GM10248 (cell line): ENCODE data around the gene DOK5.
"Not testable (repeated sequence)": the region's sequence is repeated elsewhere in the genome, so short reads cannot be mapped to it uniquely, and the experiment has no call there.

Experiments
- CTCF ChIA-PET: fragments of 300-600 bp; sonication (Branson Sonifier 250); formaldehyde crosslinking; extraction: SDS; loops from one replicate; lab custom pipeline; 2021; ENCODE audit warnings: antibody characterized with exemption; lab: Yijun Ruan, JAX
- POLR2A ChIA-PET: fragments of 350-650 bp; sonication (Branson Sonifier 250); formaldehyde crosslinking; extraction: SDS; loops from one replicate; lab custom pipeline; 2020; ENCODE audit warnings: antibody characterized with exemption; lab: Yijun Ruan, JAX
- DNase-seq: peaks from one replicate; pipeline ENCODE4 v3.0.0; 2012; ENCODE audit errors: extremely low spot score
- CTCF ChIP-seq: IDR thresholded peaks from 2 replicates; pipeline ENCODE4 v1.5.1; 2012; ENCODE audit warnings: mild to moderate bottlenecking, low read depth; ENCODE audit errors: extremely low read depth, missing control alignments, control extremely low read depth

The DOK5 gene

GRCh38 chr20:54435015-54435414 lies 40.4 kb upstream of the DOK5 start:
- no peak for TF ChIP-seq CTCF
- ChIA-PET CTCF (interaction anchor here (0.6 kb wide), 1 partner anchor 98 kb away, joined by 4 read pairs; no protein-coding TSS in a partner anchor), POLR2A (no interaction called here)
- no peak for DNase-seq

- POLR2A ChIA-PET, CTCF ChIA-PET, DNase-seq: not testable (repeated sequence)
These were observed 39.0 kb upstream of the DOK5 start for GRCh38 chr20:54436410-54436809.

GRCh38 chr20:54438166-54438565 lies 37.2 kb upstream of the DOK5 start:
- no peak for DNase-seq
- POLR2A ChIA-PET, result no interaction called here
- CTCF ChIA-PET, result no interaction called here
- TF ChIP-seq CTCF, result no peak

GRCh38 chr20:54450207-54450606 lies 25.2 kb upstream of the DOK5 start:
- TF ChIP-seq CTCF, result no peak
- ChIA-PET CTCF (no interaction called here), POLR2A (no interaction called here)
- DNase-seq, result no peak

- DNase-seq, result no peak
- ChIA-PET CTCF (no interaction called here), POLR2A (no interaction called here)
- TF ChIP-seq CTCF, result no peak
These were observed 24.2 kb upstream of the DOK5 start for GRCh38 chr20:54451171-54451570.

GRCh38 chr20:54452277-54452676 lies 23.1 kb upstream of the DOK5 start:
- DNase-seq, result no peak
- CTCF ChIA-PET, result no interaction called here
- no peak for TF ChIP-seq CTCF
- POLR2A ChIA-PET, result no interaction called here

GRCh38 chr20:54454982-54455381 lies 20.4 kb upstream of the DOK5 start:
- no peak for TF ChIP-seq CTCF
- DNase-seq, result no peak
- POLR2A ChIA-PET, result no interaction called here
- CTCF ChIA-PET, result no interaction called here
